ENCODE data around the gene CFAP46. TPM values are rescaled to one million over a fixed set of nuclear protein-coding genes. Genes with fewer than 3 reads are reported as not detected.
A peak's percentile ranks its signal among the peaks of the same experiment; 100 is the strongest.

Gene CFAP46
- total RNA-seq, 2 experiments from 2014 or later: not detected

GRCh38 chr10:132912713-132913558 lies 29.4 kb downstream of the CFAP46 start:
- Histone ChIP-seq H3K27me3 (ENCODE audit: control insufficient read depth in 1 of 2, insufficient read depth in 2 of 2, low read length in 2 of 2) (no peaks in the 10 kb centered on the region), H3K36me3 (ENCODE audit: insufficient read depth, low read length) (no peaks in the 10 kb centered on the region), H3K9me3 (ENCODE audit: control insufficient read depth in 1 of 2, insufficient read depth in 1 of 2, low read length in 2 of 2) (peaks cover 0 to 11% of the 10 kb centered on the region in 2 experiments), H3K27ac (ENCODE audit: low read depth in 1 of 2, low read length in 2 of 2) (no peak overlapping the region), H3K4me1 (ENCODE audit: insufficient read depth, low read length) (no peaks in the 10 kb centered on the region), H3K4me3 (ENCODE audit: low read length) (no peak overlapping the region)
- H3K27ac Mint-ChIP-seq: no peak overlapping the region
- ATAC-seq (ENCODE audit: poor library complexity) (peak; percentile 66), DNase-seq (peak in 2 of 14 experiments; percentile 5 to 7)
- H3K4me3 Mint-ChIP-seq: no peak overlapping the region
- ChIA-PET POLR2A (no interaction called here), CTCF (no interaction called here)
- TF ChIP-seq, protein P1, sequence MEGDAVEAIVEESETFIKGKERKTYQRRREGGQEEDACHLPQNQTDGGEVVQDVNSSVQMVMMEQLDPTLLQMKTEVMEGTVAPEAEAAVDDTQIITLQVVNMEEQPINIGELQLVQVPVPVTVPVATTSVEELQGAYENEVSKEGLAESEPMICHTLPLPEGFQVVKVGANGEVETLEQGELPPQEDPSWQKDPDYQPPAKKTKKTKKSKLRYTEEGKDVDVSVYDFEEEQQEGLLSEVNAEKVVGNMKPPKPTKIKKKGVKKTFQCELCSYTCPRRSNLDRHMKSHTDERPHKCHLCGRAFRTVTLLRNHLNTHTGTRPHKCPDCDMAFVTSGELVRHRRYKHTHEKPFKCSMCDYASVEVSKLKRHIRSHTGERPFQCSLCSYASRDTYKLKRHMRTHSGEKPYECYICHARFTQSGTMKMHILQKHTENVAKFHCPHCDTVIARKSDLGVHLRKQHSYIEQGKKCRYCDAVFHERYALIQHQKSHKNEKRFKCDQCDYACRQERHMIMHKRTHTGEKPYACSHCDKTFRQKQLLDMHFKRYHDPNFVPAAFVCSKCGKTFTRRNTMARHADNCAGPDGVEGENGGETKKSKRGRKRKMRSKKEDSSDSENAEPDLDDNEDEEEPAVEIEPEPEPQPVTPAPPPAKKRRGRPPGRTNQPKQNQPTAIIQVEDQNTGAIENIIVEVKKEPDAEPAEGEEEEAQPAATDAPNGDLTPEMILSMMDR (IDR thresholded peaks at IDR 0.05): no peak
- H3K27me3 Mint-ChIP-seq: no peaks in the 10 kb centered on the region
- H3K4me1 Mint-ChIP-seq (ENCODE audit: low read depth): no peaks in the 10 kb centered on the region
- intact Hi-C loops (cut with DNase I, micrococcal nuclease): no loop called here
- H3K9me3 Mint-ChIP-seq: no peaks in the 10 kb centered on the region
- H3K36me3 Mint-ChIP-seq (ENCODE audit: low read depth): no peaks in the 10 kb centered on the region

DNA sequence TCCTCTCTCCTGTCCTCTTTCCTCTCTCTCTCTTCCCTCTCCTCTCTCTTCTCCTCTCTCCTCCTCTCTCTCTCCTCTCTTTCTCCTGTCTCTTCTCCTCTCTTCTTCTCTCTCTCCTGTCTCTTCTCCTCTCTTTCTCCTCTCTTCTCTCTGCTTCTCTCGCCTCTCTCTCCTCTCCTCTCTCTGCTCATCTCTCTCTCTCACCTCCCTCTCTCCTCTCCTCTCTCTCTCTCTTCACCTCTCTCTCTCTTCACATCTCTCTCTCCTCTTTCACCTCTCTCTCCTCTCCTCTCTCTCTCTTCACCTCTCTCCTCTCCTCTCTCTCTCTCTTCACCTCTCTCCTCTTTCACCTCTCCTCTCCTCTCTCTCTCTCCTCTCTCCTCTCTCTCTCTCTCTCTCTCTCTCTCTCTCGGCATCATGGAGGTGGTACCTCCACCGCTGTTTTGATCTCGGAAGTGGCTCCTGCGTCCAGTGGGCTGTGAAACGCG lies 30.1 kb downstream of the CFAP46 start:
- H3K9me3 ChIP-seq (ENCODE audit: control insufficient read depth in 1 of 2, insufficient read depth in 1 of 2, low read length in 2 of 2): peaks cover 0 to 16% of the 10 kb centered on the region in 2 experiments
- POLR2A ChIA-PET: no interaction called here
- H3K4me1 ChIP-seq (ENCODE audit: insufficient read depth, low read length): no peaks in the 10 kb centered on the region
- TF ChIP-seq, protein P1 (IDR thresholded peaks at IDR 0.05): no peak
- H3K36me3 Mint-ChIP-seq (ENCODE audit: low read depth): no peaks in the 10 kb centered on the region
- H3K9me3 Mint-ChIP-seq: no peaks in the 10 kb centered on the region
- no peak overlapping the region for H3K27ac ChIP-seq (ENCODE audit: low read depth in 1 of 2, low read length in 2 of 2)
- no peak overlapping the region for H3K27ac Mint-ChIP-seq
- no peaks in the 10 kb centered on the region for H3K27me3 Mint-ChIP-seq
- H3K4me3 Mint-ChIP-seq: no peak overlapping the region
- no peaks in the 10 kb centered on the region for H3K27me3 ChIP-seq (ENCODE audit: control insufficient read depth in 1 of 2, insufficient read depth in 2 of 2, low read length in 2 of 2)
- CTCF ChIA-PET: no interaction called here
- H3K36me3 ChIP-seq (ENCODE audit: insufficient read depth, low read length): no peaks in the 10 kb centered on the region
- DNase-seq: no peak
- no peak for ATAC-seq (ENCODE audit: poor library complexity)
- intact Hi-C loops (cut with DNase I, micrococcal nuclease): no loop called here
- no peak overlapping the region for H3K4me3 ChIP-seq (ENCODE audit: low read length)
- no peaks in the 10 kb centered on the region for H3K4me1 Mint-ChIP-seq (ENCODE audit: low read depth)

GRCh38 chr10:132911786-132912097 lies 30.6 kb downstream of the CFAP46 start:
- H3K4me1 Mint-ChIP-seq (ENCODE audit: low read depth): no peaks in the 10 kb centered on the region
- no peak overlapping the region for H3K4me3 Mint-ChIP-seq
- H3K27ac ChIP-seq (ENCODE audit: low read depth in 1 of 2, low read length in 2 of 2): no peak overlapping the region
- TF ChIP-seq, protein P1 (IDR thresholded peaks at IDR 0.05): no peak
- H3K9me3 Mint-ChIP-seq: no peaks in the 10 kb centered on the region
- intact Hi-C loops (cut with DNase I, micrococcal nuclease): no loop called here
- H3K4me1 ChIP-seq (ENCODE audit: insufficient read depth, low read length): no peaks in the 10 kb centered on the region
- no peaks in the 10 kb centered on the region for H3K36me3 ChIP-seq (ENCODE audit: insufficient read depth, low read length)
- no peaks in the 10 kb centered on the region for H3K36me3 Mint-ChIP-seq (ENCODE audit: low read depth)
- ChIA-PET POLR2A (no interaction called here), CTCF (no interaction called here)
- no peaks in the 10 kb centered on the region for H3K27me3 Mint-ChIP-seq
- ATAC-seq (ENCODE audit: poor library complexity) (no peak), DNase-seq (peak in 1 of 14 experiments; percentile 3)
- H3K27me3 ChIP-seq (ENCODE audit: control insufficient read depth in 1 of 2, insufficient read depth in 2 of 2, low read length in 2 of 2): no peaks in the 10 kb centered on the region
- H3K4me3 ChIP-seq (ENCODE audit: low read length): no peak overlapping the region
- H3K9me3 ChIP-seq (ENCODE audit: control insufficient read depth in 1 of 2, insufficient read depth in 1 of 2, low read length in 2 of 2): peaks cover 0 to 19% of the 10 kb centered on the region in 2 experiments
- no peak overlapping the region for H3K27ac Mint-ChIP-seq
